NCI-H1105 treated with DMSO at 0.1 percent for 48 hours (cell line): ENCODE data around the gene ANO3.

Source experiments
- DNase-seq: peaks from one replicate; lab custom pipeline; 2025; lab: John Stamatoyannopoulos, UW

ANO3 gene

GRCh38 chr11:26573896-26574295 is 242.0 kb downstream of the ANO3 start:
- peak; percentile 49 for DNase-seq

- peak; percentile 41 for DNase-seq
These were observed 244.0 kb downstream of the ANO3 start for GRCh38 chr11:26575946-26576345.

GRCh38 chr11:26578998-26579661 is 247.2 kb downstream of the ANO3 start:
- no peak for DNase-seq

GRCh38 chr11:26579683-26580082 is 247.8 kb downstream of the ANO3 start:
- DNase-seq = no peak

GRCh38 chr11:26580929-26581328 is 249.0 kb downstream of the ANO3 start:
- DNase-seq = no peak

- peak; percentile 33 for DNase-seq
These were observed 251.6 kb downstream of the ANO3 start for GRCh38 chr11:26583550-26583949.

GRCh38 chr11:26584818-26585217 is 252.9 kb downstream of the ANO3 start:
- no peak for DNase-seq

GRCh38 chr11:26587073-26587472 is 255.1 kb downstream of the ANO3 start:
- DNase-seq = no peak

- no peak for DNase-seq
These were observed 261.8 kb downstream of the ANO3 start for GRCh38 chr11:26593691-26594090.

GRCh38 chr11:26595207-26595865 is 263.4 kb downstream of the ANO3 start:
- DNase-seq = peak; percentile 48

GRCh38 chr11:26597049-26597689 is 265.2 kb downstream of the ANO3 start:
- DNase-seq = peak; percentile 79

- DNase-seq = no peak
These were observed 266.0 kb downstream of the ANO3 start for GRCh38 chr11:26597899-26598298.

- peak; percentile 64 for DNase-seq
These were observed 267.5 kb downstream of the ANO3 start for GRCh38 chr11:26599425-26599824.

GRCh38 chr11:26599876-26600434 is 268.0 kb downstream of the ANO3 start:
- DNase-seq = no peak

GRCh38 chr11:26607725-26608506 is 276.0 kb downstream of the ANO3 start:
- no peak for DNase-seq

GRCh38 chr11:26608507-26609146 is 276.7 kb downstream of the ANO3 start:
- DNase-seq = no peak

GRCh38 chr11:26613759-26614158 is 281.8 kb downstream of the ANO3 start:
- DNase-seq = no peak

GRCh38 chr11:26618441-26618840 is 286.5 kb downstream of the ANO3 start:
- no peak for DNase-seq

- DNase-seq = no peak
These were observed 288.5 kb downstream of the ANO3 start for GRCh38 chr11:26620282-26621045.

- no peak for DNase-seq
These were observed 289.2 kb downstream of the ANO3 start for GRCh38 chr11:26621132-26621531.

- DNase-seq = no peak
These were observed 290.3 kb downstream of the ANO3 start for GRCh38 chr11:26622181-26622580.
